Lower leg skin (tissue), 3 donors: ENCODE results near the gene CBL.

Source experiments
- POLR2A ChIP-seq, 2 donors: fragments of 450-650 bp; IDR thresholded peaks; one replicate each; pipeline ENCODE4 v1.6.1; 2016 to 2017; ENCODE audit warnings: antibody characterized with exemption in 2 of 2, mild to moderate bottlenecking in 1 of 2, moderate library complexity in 1 of 2
- TF ChIP-seq, protein P1 (sequence below), 3 donors: fragments of 450-650 bp; IDR thresholded peaks; one replicate each; pipeline ENCODE4 v1.5.1; 2016; ENCODE audit warnings: antibody characterized with exemption in 3 of 3, mild to moderate bottlenecking in 3 of 3, moderate library complexity in 2 of 3

GRCh38 chr11:119222308-119222707, 16.2 kb downstream of the CBL start:
- TF ChIP-seq, protein P1, sequence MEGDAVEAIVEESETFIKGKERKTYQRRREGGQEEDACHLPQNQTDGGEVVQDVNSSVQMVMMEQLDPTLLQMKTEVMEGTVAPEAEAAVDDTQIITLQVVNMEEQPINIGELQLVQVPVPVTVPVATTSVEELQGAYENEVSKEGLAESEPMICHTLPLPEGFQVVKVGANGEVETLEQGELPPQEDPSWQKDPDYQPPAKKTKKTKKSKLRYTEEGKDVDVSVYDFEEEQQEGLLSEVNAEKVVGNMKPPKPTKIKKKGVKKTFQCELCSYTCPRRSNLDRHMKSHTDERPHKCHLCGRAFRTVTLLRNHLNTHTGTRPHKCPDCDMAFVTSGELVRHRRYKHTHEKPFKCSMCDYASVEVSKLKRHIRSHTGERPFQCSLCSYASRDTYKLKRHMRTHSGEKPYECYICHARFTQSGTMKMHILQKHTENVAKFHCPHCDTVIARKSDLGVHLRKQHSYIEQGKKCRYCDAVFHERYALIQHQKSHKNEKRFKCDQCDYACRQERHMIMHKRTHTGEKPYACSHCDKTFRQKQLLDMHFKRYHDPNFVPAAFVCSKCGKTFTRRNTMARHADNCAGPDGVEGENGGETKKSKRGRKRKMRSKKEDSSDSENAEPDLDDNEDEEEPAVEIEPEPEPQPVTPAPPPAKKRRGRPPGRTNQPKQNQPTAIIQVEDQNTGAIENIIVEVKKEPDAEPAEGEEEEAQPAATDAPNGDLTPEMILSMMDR (IDR thresholded peaks at IDR 0.05) = no peak
- no peak for TF ChIP-seq POLR2A (IDR thresholded peaks at IDR 0.05)
